ENCODE data around the gene ALDH4A1. TPM values are rescaled to one million over a fixed set of nuclear protein-coding genes. Genes with fewer than 3 reads are reported as not detected.

Gene ALDH4A1
- total RNA-seq, 2 experiments from 2014 or later, result 0.61 to 0.71 TPM

DNA sequence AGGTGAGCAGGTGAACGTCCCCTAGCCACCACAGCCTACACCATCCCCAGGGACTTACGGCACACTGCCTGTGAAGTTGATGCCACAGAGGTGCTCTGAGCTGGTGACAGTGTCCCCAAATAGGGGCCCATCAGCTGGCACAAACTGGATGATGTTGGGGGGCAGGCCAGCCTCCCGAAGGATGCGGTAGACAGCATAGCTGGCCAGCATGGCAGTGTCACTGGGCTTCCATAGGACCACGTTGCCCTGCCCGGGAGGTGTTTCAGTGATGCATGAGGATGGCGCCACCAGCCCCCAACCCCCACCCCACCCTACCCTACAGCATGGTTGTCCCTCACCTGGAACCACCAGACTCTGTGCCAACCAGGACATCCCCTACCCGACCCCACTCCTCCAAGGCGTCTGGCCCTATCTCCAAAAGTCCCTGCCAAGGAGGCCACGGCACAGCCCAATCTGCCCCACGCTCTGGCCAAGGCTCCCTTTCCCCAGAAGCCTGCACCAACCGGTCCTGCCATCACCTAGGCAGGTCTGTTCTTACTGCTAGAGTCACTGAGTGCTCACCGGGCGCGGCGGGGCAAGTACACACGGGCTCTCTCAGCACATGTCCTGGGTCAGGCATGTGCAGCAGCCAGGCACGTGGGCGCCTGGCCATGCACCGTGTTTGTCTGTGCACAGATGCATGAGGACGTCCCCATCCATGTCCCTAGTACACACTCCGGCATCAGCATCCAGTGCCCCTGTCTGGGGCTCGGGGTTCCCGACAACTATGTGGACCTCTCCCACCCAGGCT is 20.5 kb downstream of the ALDH4A1 start:
- Mint-ChIP-seq H3K27me3 (no peaks in the 10 kb centered on the region), H3K36me3 (ENCODE audit: low read depth) (no peaks in the 10 kb centered on the region), H3K4me3 (no peak overlapping the region), H3K9me3 (no peaks in the 10 kb centered on the region), H3K27ac (no peak overlapping the region), H3K4me1 (ENCODE audit: low read depth) (no peaks in the 10 kb centered on the region)
- Histone ChIP-seq H3K4me3 (ENCODE audit: low read length) (no peak overlapping the region), H3K27me3 (ENCODE audit: control insufficient read depth in 1 of 2, insufficient read depth in 2 of 2, low read length in 2 of 2) (no peaks in the 10 kb centered on the region), H3K4me1 (ENCODE audit: insufficient read depth, low read length) (no peaks in the 10 kb centered on the region), H3K27ac (ENCODE audit: low read depth in 1 of 2, low read length in 2 of 2) (no peak overlapping the region), H3K36me3 (ENCODE audit: insufficient read depth, low read length) (no peaks in the 10 kb centered on the region), H3K9me3 (ENCODE audit: control insufficient read depth in 1 of 2, insufficient read depth in 1 of 2, low read length in 2 of 2) (no peaks in the 10 kb centered on the region)
- POLR2A ChIA-PET, result no interaction called here
- TF ChIP-seq, protein P1, sequence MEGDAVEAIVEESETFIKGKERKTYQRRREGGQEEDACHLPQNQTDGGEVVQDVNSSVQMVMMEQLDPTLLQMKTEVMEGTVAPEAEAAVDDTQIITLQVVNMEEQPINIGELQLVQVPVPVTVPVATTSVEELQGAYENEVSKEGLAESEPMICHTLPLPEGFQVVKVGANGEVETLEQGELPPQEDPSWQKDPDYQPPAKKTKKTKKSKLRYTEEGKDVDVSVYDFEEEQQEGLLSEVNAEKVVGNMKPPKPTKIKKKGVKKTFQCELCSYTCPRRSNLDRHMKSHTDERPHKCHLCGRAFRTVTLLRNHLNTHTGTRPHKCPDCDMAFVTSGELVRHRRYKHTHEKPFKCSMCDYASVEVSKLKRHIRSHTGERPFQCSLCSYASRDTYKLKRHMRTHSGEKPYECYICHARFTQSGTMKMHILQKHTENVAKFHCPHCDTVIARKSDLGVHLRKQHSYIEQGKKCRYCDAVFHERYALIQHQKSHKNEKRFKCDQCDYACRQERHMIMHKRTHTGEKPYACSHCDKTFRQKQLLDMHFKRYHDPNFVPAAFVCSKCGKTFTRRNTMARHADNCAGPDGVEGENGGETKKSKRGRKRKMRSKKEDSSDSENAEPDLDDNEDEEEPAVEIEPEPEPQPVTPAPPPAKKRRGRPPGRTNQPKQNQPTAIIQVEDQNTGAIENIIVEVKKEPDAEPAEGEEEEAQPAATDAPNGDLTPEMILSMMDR (IDR thresholded peaks at IDR 0.05), result no peak
- ATAC-seq (ENCODE audit: poor library complexity), result no peak
- CTCF ChIA-PET, result no interaction called here
- intact Hi-C loops (cut with DNase I, micrococcal nuclease), result loop anchor here in 1 of 2 experiments (5.0 kb wide), 1 partner anchor 230 kb away; no protein-coding TSS in a partner anchor
- DNase-seq, result no peak

DNA sequence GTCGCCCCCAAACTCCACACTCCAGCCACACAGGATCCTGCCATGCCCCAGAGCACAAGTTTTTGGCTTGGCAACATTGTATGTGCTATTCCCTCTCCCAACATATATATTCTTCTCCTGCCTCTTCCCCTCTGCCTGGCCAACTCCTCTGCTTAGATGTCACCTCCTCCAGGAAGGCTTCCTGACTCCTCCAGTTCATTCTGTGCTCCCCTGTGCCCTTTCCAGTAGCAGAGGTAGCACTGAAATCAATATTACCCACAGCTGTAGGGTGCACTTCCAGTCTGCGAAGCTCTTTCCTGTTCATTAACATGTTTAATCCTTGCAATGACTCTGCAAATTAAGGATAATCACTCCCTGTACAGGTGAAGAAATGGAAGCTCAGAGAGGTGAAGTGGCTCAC is 21.2 kb downstream of the ALDH4A1 start:
- Histone ChIP-seq H3K36me3 (ENCODE audit: insufficient read depth, low read length) (no peaks in the 10 kb centered on the region), H3K27me3 (ENCODE audit: control insufficient read depth in 1 of 2, insufficient read depth in 2 of 2, low read length in 2 of 2) (no peaks in the 10 kb centered on the region), H3K4me1 (ENCODE audit: insufficient read depth, low read length) (no peaks in the 10 kb centered on the region), H3K4me3 (ENCODE audit: low read length) (no peak overlapping the region), H3K27ac (ENCODE audit: low read depth in 1 of 2, low read length in 2 of 2) (no peak overlapping the region), H3K9me3 (ENCODE audit: control insufficient read depth in 1 of 2, insufficient read depth in 1 of 2, low read length in 2 of 2) (no peaks in the 10 kb centered on the region)
- CTCF ChIA-PET, result no interaction called here
- TF ChIP-seq, protein P1 (IDR thresholded peaks at IDR 0.05), result no peak
- intact Hi-C loops (cut with DNase I, micrococcal nuclease), result loop anchor here in 1 of 2 experiments (5.0 kb wide), 1 partner anchor 231 kb away; no protein-coding TSS in a partner anchor
- Mint-ChIP-seq H3K9me3 (no peaks in the 10 kb centered on the region), H3K27ac (no peak overlapping the region), H3K4me3 (no peak overlapping the region), H3K27me3 (no peaks in the 10 kb centered on the region), H3K4me1 (ENCODE audit: low read depth) (no peaks in the 10 kb centered on the region), H3K36me3 (ENCODE audit: low read depth) (no peaks in the 10 kb centered on the region)
- ATAC-seq (ENCODE audit: poor library complexity) (no peak), DNase-seq (no peak)
- POLR2A ChIA-PET, result no interaction called here

DNA sequence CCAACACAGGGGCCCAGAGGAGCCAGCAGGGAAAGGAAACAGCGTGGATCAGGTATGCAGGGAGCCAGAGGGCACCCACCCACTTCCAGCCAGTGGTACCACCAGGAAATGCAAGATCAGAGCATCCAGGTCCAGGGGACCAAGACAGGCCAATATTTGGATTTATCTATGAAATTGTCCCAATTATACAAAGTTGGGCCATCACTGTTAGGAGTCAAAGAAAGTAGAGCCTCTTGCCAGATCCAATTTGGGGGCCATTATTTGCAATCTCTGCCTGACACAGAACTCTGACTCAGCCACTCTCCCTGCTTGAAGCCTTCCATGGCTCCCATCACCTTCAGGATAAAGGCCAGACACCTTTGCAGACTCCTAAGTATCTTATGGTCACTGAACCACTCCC is 21.8 kb downstream of the ALDH4A1 start:
- Mint-ChIP-seq H3K27me3 (no peaks in the 10 kb centered on the region), H3K9me3 (no peaks in the 10 kb centered on the region), H3K4me3 (no peak overlapping the region), H3K27ac (no peak overlapping the region), H3K36me3 (ENCODE audit: low read depth) (no peaks in the 10 kb centered on the region), H3K4me1 (ENCODE audit: low read depth) (no peaks in the 10 kb centered on the region)
- CTCF ChIA-PET, result no interaction called here
- H3K4me3 ChIP-seq (ENCODE audit: low read length), result no peak overlapping the region
- H3K36me3 ChIP-seq (ENCODE audit: insufficient read depth, low read length), result no peaks in the 10 kb centered on the region
- POLR2A ChIA-PET, result no interaction called here
- H3K27ac ChIP-seq (ENCODE audit: low read depth in 1 of 2, low read length in 2 of 2), result no peak overlapping the region
- H3K4me1 ChIP-seq (ENCODE audit: insufficient read depth, low read length), result no peaks in the 10 kb centered on the region
- H3K27me3 ChIP-seq (ENCODE audit: control insufficient read depth in 1 of 2, insufficient read depth in 2 of 2, low read length in 2 of 2), result no peaks in the 10 kb centered on the region
- ATAC-seq (ENCODE audit: poor library complexity), result no peak
- no peaks in the 10 kb centered on the region for H3K9me3 ChIP-seq (ENCODE audit: control insufficient read depth in 1 of 2, insufficient read depth in 1 of 2, low read length in 2 of 2)
- TF ChIP-seq, protein P1 (IDR thresholded peaks at IDR 0.05), result no peak
- intact Hi-C loops (cut with DNase I, micrococcal nuclease), result loop anchor here in 1 of 2 experiments (5.0 kb wide), 1 partner anchor 232 kb away; no protein-coding TSS in a partner anchor
- no peak for DNase-seq

All from CD4-positive, alpha-beta T cell (primary cell).